ENCODE data around the gene STX8.
A peak's percentile ranks its signal among the peaks of the same experiment; 100 is the strongest.

The STX8 gene

GRCh38 chr17:9484789-9485188, 90.8 kb downstream of the STX8 start:
- Histone ChIP-seq H2AK5ac (ENCODE audit: low read length, severe bottlenecking) (no peak overlapping the region), H3K4me3 (ENCODE audit: insufficient read depth in 1 of 2, low read depth in 1 of 2, low read length in 2 of 2) (no peak overlapping the region), H2BK12ac (ENCODE audit: low read length in 2 of 2) (no peak overlapping the region), H3K23ac (ENCODE audit: low read length in 2 of 2) (no peak overlapping the region), H3K36me3 (ENCODE audit: control insufficient read depth in 1 of 2, insufficient read depth in 2 of 2, low read depth in 1 of 2, low read length in 2 of 2) (peaks cover 2% of the 10 kb centered on the region in 2 experiments), H3K4me2 (ENCODE audit: low read length, poor library complexity, severe bottlenecking) (no peak overlapping the region), H4K8ac (ENCODE audit: low read length) (no peak overlapping the region), H3K14ac (ENCODE audit: low read length in 2 of 2) (no peak overlapping the region), H2AFZ (ENCODE audit: low read depth, low read length) (no peak overlapping the region), H3K18ac (ENCODE audit: low read depth in 1 of 2, low read length in 2 of 2) (no peak overlapping the region), H3K4me1 (ENCODE audit: control insufficient read depth, insufficient read depth, low read depth, low read length) (peaks cover 13% of the 10 kb centered on the region), H3K4ac (ENCODE audit: low read depth in 1 of 2, low read length in 2 of 2) (no peak overlapping the region), H3K79me1 (replicated peaks; ENCODE audit: low read length, poor library complexity, severe bottlenecking) (peaks cover 3% of the 10 kb centered on the region), H2BK15ac (ENCODE audit: low read depth, poor library complexity, severe bottlenecking) (no peak overlapping the region), H3K27me3 (ENCODE audit: control insufficient read depth in 1 of 2, insufficient read depth in 1 of 2, low read length in 2 of 2) (no peaks in the 10 kb centered on the region), H4K91ac (ENCODE audit: low read length) (no peak overlapping the region), H3K9me3 (ENCODE audit: control insufficient read depth, low read length) (no peaks in the 10 kb centered on the region), H2BK120ac (ENCODE audit: low read depth, low read length) (no peak overlapping the region), H3K9ac (ENCODE audit: low read length) (no peak overlapping the region), H2BK5ac (ENCODE audit: low read depth, low read length, poor library complexity, severe bottlenecking) (no peak overlapping the region), H3K27ac (ENCODE audit: low read length, poor library complexity, severe bottlenecking) (no peak overlapping the region)
- peak; percentile 23 for DNase-seq
- WGBS: 95% methylated on average over 2 of the region's 2 CpGs

- H2AK5ac ChIP-seq (ENCODE audit: low read length, severe bottlenecking): no peak overlapping the region
- no peak overlapping the region for H2AFZ ChIP-seq (ENCODE audit: low read depth, low read length)
- H2BK12ac ChIP-seq (ENCODE audit: low read length in 2 of 2): no peak overlapping the region
- no peak overlapping the region for H3K27ac ChIP-seq (ENCODE audit: low read length, poor library complexity, severe bottlenecking)
- H3K9me3 ChIP-seq (ENCODE audit: control insufficient read depth, low read length): no peaks in the 10 kb centered on the region
- H3K14ac ChIP-seq (ENCODE audit: low read length in 2 of 2): no peak overlapping the region
- no peak overlapping the region for H3K4me3 ChIP-seq (ENCODE audit: insufficient read depth in 1 of 2, low read depth in 1 of 2, low read length in 2 of 2)
- H3K4me2 ChIP-seq (ENCODE audit: low read length, poor library complexity, severe bottlenecking): no peak overlapping the region
- DNase-seq: no peak
- no peak overlapping the region for H3K9ac ChIP-seq (ENCODE audit: low read length)
- peaks cover 3% of the 10 kb centered on the region for H3K79me1 ChIP-seq (replicated peaks; ENCODE audit: low read length, poor library complexity, severe bottlenecking)
- peaks cover 5% of the 10 kb centered on the region for H3K4me1 ChIP-seq (ENCODE audit: control insufficient read depth, insufficient read depth, low read depth, low read length)
- no peak overlapping the region for H2BK5ac ChIP-seq (ENCODE audit: low read depth, low read length, poor library complexity, severe bottlenecking)
- no peak overlapping the region for H2BK120ac ChIP-seq (ENCODE audit: low read depth, low read length)
- no peak overlapping the region for H2BK15ac ChIP-seq (ENCODE audit: low read depth, poor library complexity, severe bottlenecking)
- no peak overlapping the region for H4K91ac ChIP-seq (ENCODE audit: low read length)
- peaks cover 2 to 5% of the 10 kb centered on the region in 2 experiments for H3K36me3 ChIP-seq (ENCODE audit: control insufficient read depth in 1 of 2, insufficient read depth in 2 of 2, low read depth in 1 of 2, low read length in 2 of 2)
- no peak overlapping the region for H3K18ac ChIP-seq (ENCODE audit: low read depth in 1 of 2, low read length in 2 of 2)
- H4K8ac ChIP-seq (ENCODE audit: low read length): no peak overlapping the region
- H3K27me3 ChIP-seq (ENCODE audit: control insufficient read depth in 1 of 2, insufficient read depth in 1 of 2, low read length in 2 of 2): no peaks in the 10 kb centered on the region
- no peak overlapping the region for H3K4ac ChIP-seq (ENCODE audit: low read depth in 1 of 2, low read length in 2 of 2)
- WGBS: 86% methylated on average over 3 of the region's 4 CpGs
- no peak overlapping the region for H3K23ac ChIP-seq (ENCODE audit: low read length in 2 of 2)
Measured at GRCh38 chr17:9479964-9480363, 95.7 kb downstream of the STX8 start.

- Histone ChIP-seq H2AK5ac (ENCODE audit: low read length, severe bottlenecking) (no peak overlapping the region), H3K4me2 (ENCODE audit: low read length, poor library complexity, severe bottlenecking) (no peak overlapping the region), H3K23ac (ENCODE audit: low read length in 2 of 2) (no peak overlapping the region), H2BK120ac (ENCODE audit: low read depth, low read length) (no peak overlapping the region), H3K27me3 (ENCODE audit: control insufficient read depth in 1 of 2, insufficient read depth in 1 of 2, low read length in 2 of 2) (no peaks in the 10 kb centered on the region), H4K91ac (ENCODE audit: low read length) (no peak overlapping the region), H3K4ac (ENCODE audit: low read depth in 1 of 2, low read length in 2 of 2) (no peak overlapping the region), H3K9me3 (ENCODE audit: control insufficient read depth, low read length) (no peaks in the 10 kb centered on the region), H2BK15ac (ENCODE audit: low read depth, poor library complexity, severe bottlenecking) (no peak overlapping the region), H3K18ac (ENCODE audit: low read depth in 1 of 2, low read length in 2 of 2) (no peak overlapping the region), H4K8ac (ENCODE audit: low read length) (no peak overlapping the region), H3K79me1 (replicated peaks; ENCODE audit: low read length, poor library complexity, severe bottlenecking) (peaks cover 3% of the 10 kb centered on the region), H2BK5ac (ENCODE audit: low read depth, low read length, poor library complexity, severe bottlenecking) (no peak overlapping the region), H3K9ac (ENCODE audit: low read length) (no peak overlapping the region), H3K4me3 (ENCODE audit: insufficient read depth in 1 of 2, low read depth in 1 of 2, low read length in 2 of 2) (no peak overlapping the region), H3K4me1 (ENCODE audit: control insufficient read depth, insufficient read depth, low read depth, low read length) (peaks cover 5% of the 10 kb centered on the region), H3K14ac (ENCODE audit: low read length in 2 of 2) (no peak overlapping the region), H3K36me3 (ENCODE audit: control insufficient read depth in 1 of 2, insufficient read depth in 2 of 2, low read depth in 1 of 2, low read length in 2 of 2) (peaks cover 2 to 5% of the 10 kb centered on the region in 2 experiments), H3K27ac (ENCODE audit: low read length, poor library complexity, severe bottlenecking) (no peak overlapping the region), H2AFZ (ENCODE audit: low read depth, low read length) (no peak overlapping the region), H2BK12ac (ENCODE audit: low read length in 2 of 2) (no peak overlapping the region)
- WGBS: 100% methylated on average over 1 of the region's 3 CpGs
- no peak for DNase-seq
Measured at GRCh38 chr17:9478889-9479288, 96.7 kb downstream of the STX8 start.

DNA sequence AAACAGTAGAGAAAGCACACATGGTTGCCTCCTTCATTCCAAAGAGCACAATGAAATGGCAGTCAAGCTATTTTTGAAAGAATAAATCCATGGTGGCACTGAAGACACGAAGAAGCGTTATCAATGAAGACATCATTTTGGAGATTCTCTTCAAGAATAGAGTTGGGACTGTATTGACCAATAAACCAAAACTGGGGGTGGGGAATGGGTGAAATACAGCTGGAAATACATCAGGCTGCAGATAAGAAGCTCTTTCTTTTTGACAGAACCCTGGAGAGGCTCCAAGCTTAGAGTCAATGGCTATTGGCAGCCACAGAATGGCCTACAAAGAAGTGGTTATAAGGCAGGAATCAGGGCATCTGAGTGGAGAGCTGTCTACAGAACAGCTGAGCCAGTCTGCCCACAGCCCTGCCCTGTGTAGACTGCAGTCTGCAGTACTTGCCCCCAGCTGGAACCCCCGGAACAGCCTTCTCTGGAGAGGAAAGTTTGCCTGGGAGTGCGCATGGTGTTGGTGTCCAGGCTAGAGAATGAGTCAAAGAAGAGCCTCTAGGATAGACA, 100.4 kb downstream of the STX8 start:
- Histone ChIP-seq H3K4me1 (ENCODE audit: control insufficient read depth, insufficient read depth, low read depth, low read length) (peaks cover 8% of the 10 kb centered on the region), H3K4me2 (ENCODE audit: low read length, poor library complexity, severe bottlenecking) (no peak overlapping the region), H2BK12ac (ENCODE audit: low read length in 2 of 2) (no peak overlapping the region), H3K4ac (ENCODE audit: low read depth in 1 of 2, low read length in 2 of 2) (peak overlapping the region in 1 of 2 experiments; percentile 44), H3K9ac (ENCODE audit: low read length) (no peak overlapping the region), H2BK15ac (ENCODE audit: low read depth, poor library complexity, severe bottlenecking) (no peak overlapping the region), H3K23ac (ENCODE audit: low read length in 2 of 2) (no peak overlapping the region), H3K14ac (ENCODE audit: low read length in 2 of 2) (no peak overlapping the region), H3K18ac (ENCODE audit: low read depth in 1 of 2, low read length in 2 of 2) (no peak overlapping the region), H2BK5ac (ENCODE audit: low read depth, low read length, poor library complexity, severe bottlenecking) (no peak overlapping the region), H2AFZ (ENCODE audit: low read depth, low read length) (no peak overlapping the region), H3K27ac (ENCODE audit: low read length, poor library complexity, severe bottlenecking) (no peak overlapping the region), H2BK120ac (ENCODE audit: low read depth, low read length) (no peak overlapping the region), H3K4me3 (ENCODE audit: insufficient read depth in 1 of 2, low read depth in 1 of 2, low read length in 2 of 2) (no peak overlapping the region), H2AK5ac (ENCODE audit: low read length, severe bottlenecking) (no peak overlapping the region), H3K36me3 (ENCODE audit: control insufficient read depth in 1 of 2, insufficient read depth in 2 of 2, low read depth in 1 of 2, low read length in 2 of 2) (peaks cover 2 to 3% of the 10 kb centered on the region in 2 experiments), H4K8ac (ENCODE audit: low read length) (no peak overlapping the region), H3K27me3 (ENCODE audit: control insufficient read depth in 1 of 2, insufficient read depth in 1 of 2, low read length in 2 of 2) (no peaks in the 10 kb centered on the region), H3K79me1 (replicated peaks; ENCODE audit: low read length, poor library complexity, severe bottlenecking) (no peaks in the 10 kb centered on the region), H4K91ac (ENCODE audit: low read length) (no peak overlapping the region), H3K9me3 (ENCODE audit: control insufficient read depth, low read length) (no peaks in the 10 kb centered on the region)
- DNase-seq: no peak
- 98% methylated on average over 4 of the region's 4 CpGs for whole genome bisulfite sequencing

All from mesenchymal stem cell (in vitro differentiated cells and primary cell).